Gastrocnemius medialis (tissue), 4 donors: ENCODE measurements around the gene TLE2. TPM values are rescaled to one million over a fixed set of nuclear protein-coding genes. Genes with fewer than 3 reads are reported as not detected.
A peak's percentile ranks its signal among the peaks of the same experiment; 100 is the strongest.

Experiments
- ATAC-seq, 2 donors: fragments of 150-250 bp; one replicate each; pipeline ENCODE4 v1.9.1; 2016
- DNase-seq, 2 donors: peaks; one replicate each; pipeline ENCODE4 v3.0.0-alpha.2; 2019
- H3K27ac ChIP-seq, 4 donors: fragments of 200-600 bp; sonication (generic); 1 replicate in 1 of 4; 2 replicates in 3 of 4; pipeline ENCODE4 v1.5.1; 2016 to 2018; ENCODE audit warnings: mild to moderate bottlenecking in 2 of 4, moderate library complexity in 1 of 4
- H3K27me3 ChIP-seq, 3 donors: fragments of 200-600 bp; sonication (generic) in 2 of 3; 1 replicate in 1 of 3; 2 replicates in 2 of 3; pipeline versions ENCODE4 v1.5.1 to v1.6.0; 2016 to 2019; ENCODE audit warnings: mild to moderate bottlenecking in 1 of 3, moderate library complexity in 1 of 3
- H3K36me3 ChIP-seq, 2 donors: fragments of 200-600 bp; sonication (generic) in 1 of 2; one replicate each; pipeline ENCODE4 v1.5.1; 2017 to 2018
- H3K4me1 ChIP-seq, 2 donors: fragments of 200-600 bp; sonication (generic) in 1 of 2; one replicate each; pipeline ENCODE4 v1.5.1; 2016 to 2017; ENCODE audit warnings: mild to moderate bottlenecking in 2 of 2
- H3K4me3 ChIP-seq, 4 donors: fragments of 200-600 bp; sonication (generic) in 3 of 4; 1 replicate in 1 of 4; 2 replicates in 3 of 4; pipeline ENCODE4 v1.5.1; 2016 to 2019; ENCODE audit warnings: mild to moderate bottlenecking in 2 of 4
- H3K9me3 ChIP-seq, 3 donors: fragments of 200-600 bp; sonication (generic) in 2 of 3; 1 replicate in 1 of 3; 2 replicates in 2 of 3; pipeline ENCODE4 v1.5.1; 2016 to 2019
- CTCF ChIP-seq, 5 experiments: fragments of 450-650 bp in 3 of 5; fragments of 200-600 bp in 2 of 5; sonication (generic) in 2 of 5; IDR thresholded peaks in 4 of 5; conservative IDR thresholded peaks in 1 of 5; 1 replicate in 4 of 5; 2 replicates in 1 of 5; pipeline ENCODE4 v1.5.1; 2016 to 2019; ENCODE audit warnings: antibody characterized with exemption in 5 of 5, mild to moderate bottlenecking in 3 of 5, moderate library complexity in 3 of 5
- POLR2A ChIP-seq, 2 donors: fragments of 450-650 bp; IDR thresholded peaks; one replicate each; pipeline ENCODE4 v1.6.1; 2017; ENCODE audit warnings: antibody characterized with exemption in 2 of 2, mild to moderate bottlenecking in 2 of 2, moderate library complexity in 2 of 2
- in situ Hi-C, 4 donors: fragments of 200-750 bp; cut with MboI; loops; one replicate each; pipeline versions ENCODE4 v1.15.0 to v1.8.0; 2017; ENCODE audit warnings: low sequenced_read_pairs in 4 of 4
- intact Hi-C: fragments of 100-400 bp; cut with DNase I; formaldehyde crosslinking; loops from one replicate; pipeline ENCODE4 v1.15.1; 2023; ENCODE audit warnings: low total_unique reads
- total RNA-seq, 4 donors: library from RNA; depleted of rRNA; stranded (reverse); fragments of >200 nt; gene quantifications; one replicate each; pipeline versions ENCODE4 v1.1.0 to v1.2.3, GENCODE V29; 2016

Gene TLE2
- total RNA-seq, 4 donors from 2014 or later = 26.1 to 48.5 (median 45.2) TPM

- Histone ChIP-seq H3K4me1 (peaks cover 19 to 20% of the 10 kb centered on the region in 2 donors), H3K9me3 (no peaks in the 10 kb centered on the region), H3K4me3 (peak overlapping the region; percentile 51 to 90 (median 81)), H3K27ac (peak overlapping the region; percentile 88 to 100 (median 98)), H3K27me3 (no peaks in the 10 kb centered on the region), H3K36me3 (no peaks in the 10 kb centered on the region)
- in situ Hi-C loops (loop anchor here in 1 of 4 donors (10.0 kb wide), 1 partner anchor 62 kb away; the partner anchor contains the start of gene TLE6), intact Hi-C loops (loop anchor here (1.0 to 10.0 kb wide), 3 partner anchors 37 to 942 kb away; partner anchors contain the start of genes IZUMO4, MOB3A and TLE6)
- TF ChIP-seq CTCF (IDR thresholded peaks at IDR 0.05 in 4 of 5, conservative IDR thresholded peaks at IDR 0.05 in 1 of 5) (peak in 1 of 5 experiments; percentile 40), POLR2A (IDR thresholded peaks at IDR 0.05) (peak in 1 of 2 donors; percentile 17)
- DNase-seq = peak; percentile 92
- ATAC-seq = peak; percentile 82 to 86
These were observed 7.3 kb upstream of the TLE2 start for GRCh38 chr19:3036119-3036976.

- H3K4me1 ChIP-seq = peaks cover 19 to 20% of the 10 kb centered on the region in 2 donors
- peak overlapping the region; percentile 51 to 90 (median 81) for H3K4me3 ChIP-seq
- H3K27ac ChIP-seq = peak overlapping the region; percentile 88 to 100 (median 98)
- intact Hi-C loops = loop anchor here (1.0 to 10.0 kb wide), 6 partner anchors 25 to 941 kb away; partner anchors contain the start of genes IZUMO4, MOB3A, NCLN and TLE6
- H3K36me3 ChIP-seq = no peaks in the 10 kb centered on the region
- DNase-seq = peak; percentile 99
- in situ Hi-C loops = loop anchor here in 1 of 4 donors (10.0 kb wide), 1 partner anchor 61 kb away; the partner anchor contains the start of gene TLE6
- H3K27me3 ChIP-seq = no peaks in the 10 kb centered on the region
- TF ChIP-seq CTCF (IDR thresholded peaks at IDR 0.05 in 4 of 5, conservative IDR thresholded peaks at IDR 0.05 in 1 of 5) (peak in 1 of 5 experiments; percentile 14), POLR2A (IDR thresholded peaks at IDR 0.05) (peak in 1 of 2 donors; percentile 48)
- no peaks in the 10 kb centered on the region for H3K9me3 ChIP-seq
- ATAC-seq = peak; percentile 92 to 93
These were observed 6.5 kb upstream of the TLE2 start for GRCh38 chr19:3035542-3036118.

GRCh38 chr19:3034656-3035541, 5.8 kb upstream of the TLE2 start:
- Histone ChIP-seq H3K9me3 (no peaks in the 10 kb centered on the region), H3K27ac (peak overlapping the region; percentile 88 to 100 (median 98)), H3K36me3 (no peaks in the 10 kb centered on the region), H3K4me3 (peak overlapping the region; percentile 51 to 90 (median 72)), H3K4me1 (peaks cover 14 to 17% of the 10 kb centered on the region in 2 donors), H3K27me3 (no peaks in the 10 kb centered on the region)
- ATAC-seq (no peak), DNase-seq (no peak)
- TF ChIP-seq POLR2A (IDR thresholded peaks at IDR 0.05) = no peak
- TF ChIP-seq CTCF (IDR thresholded peaks at IDR 0.05 in 4 of 5, conservative IDR thresholded peaks at IDR 0.05 in 1 of 5) = no peak
- intact Hi-C loops = loop anchor here (1.0 to 10.0 kb wide), 4 partner anchors 26 to 940 kb away; partner anchors contain the start of genes IZUMO4, MOB3A and NCLN
- in situ Hi-C loops = loop anchor here in 1 of 4 donors (10.0 kb wide), 1 partner anchor 60 kb away; the partner anchor contains the start of gene TLE6

- TF ChIP-seq POLR2A (IDR thresholded peaks at IDR 0.05) (no peak), CTCF (IDR thresholded peaks at IDR 0.05 in 4 of 5, conservative IDR thresholded peaks at IDR 0.05 in 1 of 5) (no peak)
- intact Hi-C loops = loop anchor here (2.0 to 10.0 kb wide), 3 partner anchors 26 to 940 kb away; partner anchors contain the start of genes IZUMO4 and MOB3A
- DNase-seq (no peak), ATAC-seq (no peak)
- in situ Hi-C loops = loop anchor here in 1 of 4 donors (10.0 kb wide), 1 partner anchor 60 kb away; the partner anchor contains the start of gene TLE6
- no peaks in the 10 kb centered on the region for H3K9me3 ChIP-seq
- no peaks in the 10 kb centered on the region for H3K27me3 ChIP-seq
- H3K4me3 ChIP-seq = no peak overlapping the region
- H3K27ac ChIP-seq = no peak overlapping the region
- peaks cover 12 to 17% of the 10 kb centered on the region in 2 donors for H3K4me1 ChIP-seq
- no peaks in the 10 kb centered on the region for H3K36me3 ChIP-seq
These were observed 5.3 kb upstream of the TLE2 start for GRCh38 chr19:3034406-3034655.
